ENCODE measurements around the gene BACH1.

BACH1 gene

GRCh38 chr21:29384683-29385359 lies 86.1 kb downstream of the BACH1 start:
- no peak for DNase-seq

- no peak for DNase-seq
These were observed 87.3 kb downstream of the BACH1 start for GRCh38 chr21:29385934-29386520.

- no peak for DNase-seq
These were observed 88.1 kb downstream of the BACH1 start for GRCh38 chr21:29386803-29387202.

DNA sequence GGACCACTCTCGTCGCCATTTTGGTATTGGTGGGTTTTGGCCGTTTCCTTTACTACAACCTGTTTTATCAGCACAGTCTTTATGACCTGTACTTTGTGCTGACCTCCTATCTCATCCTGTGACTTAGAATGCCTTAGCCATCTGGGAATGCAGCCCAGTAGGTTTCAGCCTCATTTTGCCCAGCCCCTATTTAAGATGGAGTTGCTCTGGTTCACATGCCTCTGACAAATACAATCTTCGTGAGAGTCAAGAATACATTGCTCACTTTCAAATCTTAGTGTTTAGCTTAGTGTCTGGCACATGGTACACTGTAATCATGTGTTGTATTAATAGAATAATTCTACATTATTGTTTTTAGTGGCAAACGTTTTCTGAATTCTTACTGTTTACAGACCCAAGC lies 88.9 kb downstream of the BACH1 start:
- DNase-seq = no peak

GRCh38 chr21:29389136-29389535 lies 90.4 kb downstream of the BACH1 start:
- no peak for DNase-seq

- DNase-seq = no peak
These were observed 92.1 kb downstream of the BACH1 start for GRCh38 chr21:29390778-29391177.

- DNase-seq = no peak
These were observed 95.3 kb downstream of the BACH1 start for GRCh38 chr21:29394051-29394450.

Measured in NCI-H1092 (cell line).